Measurements from ENCODE around the gene LYPLA2.

Gene LYPLA2

GRCh38 chr1:23807453-23807852 lies 16.5 kb downstream of the LYPLA2 start:
- no peak for TF ChIP-seq CTCF (IDR thresholded peaks at IDR 0.05; ENCODE audit: insufficient read depth, low read length, missing control alignments)
- CTCF ChIA-PET = interaction anchor here (1.0 to 8.7 kb wide), 5 partner anchors 9 to 61 kb away, joined by 3 to 134 read pairs (median 4); partner anchors contain the start of genes FUCA1 and HMGCL
- no peak overlapping the region for H3K4me3 ChIP-seq (ENCODE audit: low read depth, low read length)
- POLR2A ChIA-PET = interaction anchor here (1.0 kb wide), 1 partner anchor 18 kb away, joined by 5 read pairs; the partner anchor contains the start of gene HMGCL
- DNase-seq (ENCODE audit: low read depth, low spot score) = no peak

DNA sequence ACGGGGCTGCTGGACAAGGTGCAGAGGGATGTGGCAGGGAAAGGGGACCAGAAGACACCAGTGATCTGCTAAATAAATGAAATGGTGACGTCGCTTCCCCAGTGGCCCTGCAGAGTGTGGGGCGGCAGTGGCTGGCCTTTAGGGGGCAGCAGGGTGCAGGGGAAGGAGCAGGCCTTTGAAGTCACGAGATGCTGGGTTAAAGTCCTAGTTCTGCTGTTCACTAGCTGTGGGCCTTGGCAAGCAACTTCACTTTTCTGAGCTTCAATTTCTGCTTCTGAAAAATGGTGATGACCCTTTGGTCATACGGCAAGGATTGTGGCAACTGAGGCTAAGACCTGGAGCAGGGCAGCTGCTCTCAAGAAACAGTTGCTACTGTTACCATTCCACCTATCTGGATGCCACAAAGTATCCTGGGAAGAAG lies 18.8 kb downstream of the LYPLA2 start:
- TF ChIP-seq CTCF (IDR thresholded peaks at IDR 0.05; ENCODE audit: insufficient read depth, low read length, missing control alignments) = peak; percentile 84
- DNase-seq (ENCODE audit: low read depth, low spot score) = no peak
- ChIA-PET POLR2A (no interaction called here), CTCF (interaction anchor here (0.8 to 8.7 kb wide), 22 partner anchors 8 to 303 kb away, joined by 3 to 134 read pairs (median 5); partner anchors contain the start of genes GALE, HMGCL and PNRC2)
- no peak overlapping the region for H3K4me3 ChIP-seq (ENCODE audit: low read depth, low read length)

GRCh38 chr1:23810818-23811540 lies 20.0 kb downstream of the LYPLA2 start:
- CTCF ChIA-PET = interaction anchor here (0.6 to 8.7 kb wide), 21 partner anchors 9 to 289 kb away, joined by 3 to 134 read pairs (median 5); partner anchors contain the start of genes GALE and HMGCL
- POLR2A ChIA-PET = interaction anchor here (1.1 to 1.2 kb wide), 2 partner anchors 15 to 169 kb away, joined by 4 to 6 read pairs; partner anchors contain the start of genes HMGCL and SRSF10
- peak; percentile 40 for TF ChIP-seq CTCF (IDR thresholded peaks at IDR 0.05; ENCODE audit: insufficient read depth, low read length, missing control alignments)
- H3K4me3 ChIP-seq (ENCODE audit: low read depth, low read length) = no peak overlapping the region
- no peak for DNase-seq (ENCODE audit: low read depth, low spot score)

DNA sequence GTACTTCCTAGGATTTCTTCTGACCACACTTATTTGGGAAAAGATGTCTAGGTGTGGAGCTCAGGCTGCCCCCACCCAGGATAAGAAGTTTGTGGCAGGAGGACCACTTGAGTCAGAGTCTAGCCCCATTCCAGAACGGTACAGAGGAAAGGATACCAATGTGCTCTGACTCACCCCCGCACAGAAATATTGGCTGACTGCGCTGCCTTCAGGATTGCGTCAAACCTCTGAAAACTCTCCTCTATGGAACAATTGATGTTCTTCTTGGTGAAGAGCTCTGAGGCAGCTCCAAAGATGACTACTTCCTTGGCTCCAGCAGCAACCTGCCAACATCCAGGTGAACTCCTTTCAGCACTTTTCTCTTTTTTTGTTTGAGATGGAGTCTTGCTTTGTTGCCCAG lies 23.1 kb downstream of the LYPLA2 start:
- TF ChIP-seq CTCF (IDR thresholded peaks at IDR 0.05; ENCODE audit: insufficient read depth, low read length, missing control alignments) = no peak
- ChIA-PET CTCF (interaction anchor here (1.2 to 5.6 kb wide), 4 partner anchors 10 to 103 kb away, joined by 3 to 30 read pairs (median 4); no protein-coding TSS in a partner anchor), POLR2A (no interaction called here)
- H3K4me3 ChIP-seq (ENCODE audit: low read depth, low read length) = no peak overlapping the region
- DNase-seq (ENCODE audit: low read depth, low spot score) = no peak

DNA sequence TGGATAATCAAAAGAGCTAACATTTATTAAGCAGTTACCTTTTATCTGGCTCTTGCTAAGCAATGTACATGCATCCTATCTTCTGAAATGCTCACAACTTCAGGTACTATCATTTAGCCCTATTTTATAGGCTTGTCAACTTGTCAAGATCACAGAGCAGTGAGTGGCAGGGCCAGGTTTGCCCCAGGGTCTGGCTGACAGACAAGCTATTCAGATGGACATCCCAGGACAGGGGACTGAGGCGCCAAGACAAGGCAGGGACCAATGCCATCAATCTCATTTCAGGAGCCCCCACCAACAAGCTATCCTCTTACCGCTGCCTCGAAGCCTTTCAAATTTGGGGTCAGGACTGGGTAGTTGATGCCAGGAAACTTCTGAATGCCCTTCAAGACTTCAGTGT lies 25.4 kb downstream of the LYPLA2 start:
- no peak for DNase-seq (ENCODE audit: low read depth, low spot score)
- ChIA-PET POLR2A (interaction anchor here (0.9 kb wide), 1 partner anchor 9 kb away, joined by 3 read pairs; the partner anchor contains the start of gene HMGCL), CTCF (interaction anchor here (12.2 kb wide), 1 partner anchor 9 kb away, joined by 134 read pairs; no protein-coding TSS in a partner anchor)
- no peak for TF ChIP-seq CTCF (IDR thresholded peaks at IDR 0.05; ENCODE audit: insufficient read depth, low read length, missing control alignments)
- no peak overlapping the region for H3K4me3 ChIP-seq (ENCODE audit: low read depth, low read length)

DNA sequence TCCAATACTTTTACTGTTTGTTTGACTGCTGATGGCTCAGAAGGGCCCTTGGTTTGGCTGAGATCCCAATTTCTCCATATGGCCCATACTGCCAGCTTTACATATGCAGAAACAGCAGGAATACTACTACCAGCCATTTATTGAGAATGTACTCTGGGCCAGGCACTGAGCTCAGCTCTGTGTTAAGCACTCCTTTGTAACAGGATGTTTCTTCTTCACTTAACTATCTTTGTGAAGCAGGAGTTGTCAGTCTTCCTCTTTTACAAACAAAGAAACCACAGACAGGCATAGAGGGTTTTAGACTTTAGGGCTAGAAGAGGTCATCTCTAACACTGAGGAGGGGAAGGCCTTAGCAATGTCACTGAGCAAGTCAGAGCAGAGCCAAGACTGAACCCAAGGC lies 26.0 kb downstream of the LYPLA2 start:
- TF ChIP-seq CTCF (IDR thresholded peaks at IDR 0.05; ENCODE audit: insufficient read depth, low read length, missing control alignments) = no peak
- H3K4me3 ChIP-seq (ENCODE audit: low read depth, low read length) = no peak overlapping the region
- ChIA-PET CTCF (interaction anchor here (1.1 to 12.2 kb wide), 3 partner anchors 9 to 99 kb away, joined by 3 to 134 read pairs (median 5); no protein-coding TSS in a partner anchor), POLR2A (interaction anchor here (0.9 kb wide), 1 partner anchor 9 kb away, joined by 3 read pairs; the partner anchor contains the start of gene HMGCL)
- no peak for DNase-seq (ENCODE audit: low read depth, low spot score)

All from AG04449 (cell line).